ENCODE measurements around the gene C1orf210.

C1orf210 gene

GRCh38 chr1:43300378-43301094, 15.2 kb upstream of the C1orf210 start, which contains the start of gene TIE1:
TIE1 (plus strand) TSS chr1:43300982; CDS start chr1:43301072, 90 bp downstream.
- no peak for ATAC-seq
- TF ChIP-seq ZNF8 (CRISPR knock-in tag; IDR thresholded peaks at IDR 0.05) (no peak), ZFP3 (CRISPR knock-in tag; IDR thresholded peaks at IDR 0.05) (no peak), TCF4 (CRISPR knock-in tag; IDR thresholded peaks at IDR 0.05; ENCODE audit: borderline replicate concordance) (no peak), ARNTL (CRISPR knock-in tag; IDR thresholded peaks at IDR 0.05; ENCODE audit: borderline replicate concordance, low read depth) (no peak), PATZ1 (CRISPR knock-in tag; IDR thresholded peaks at IDR 0.05; ENCODE audit: borderline replicate concordance) (no peak), ZNF565 (CRISPR knock-in tag; conservative IDR thresholded peaks at IDR 0.05; ENCODE audit: low read depth) (no peak), ZNF70 (CRISPR knock-in tag; IDR thresholded peaks at IDR 0.05) (no peak), OSR1 (CRISPR knock-in tag; IDR thresholded peaks at IDR 0.05) (no peak), ESRRG (CRISPR knock-in tag; IDR thresholded peaks at IDR 0.05) (no peak), POU6F1 (CRISPR knock-in tag; IDR thresholded peaks at IDR 0.05; ENCODE audit: borderline replicate concordance, low read depth) (no peak), BACH2 (CRISPR knock-in tag; IDR thresholded peaks at IDR 0.05; ENCODE audit: borderline replicate concordance) (no peak), TSHZ2 (CRISPR knock-in tag; IDR thresholded peaks at IDR 0.05) (no peak), SNAI2 (CRISPR knock-in tag; IDR thresholded peaks at IDR 0.05) (no peak), ZFP30 (CRISPR knock-in tag; IDR thresholded peaks at IDR 0.05) (no peak), CSDC2 (CRISPR knock-in tag; IDR thresholded peaks at IDR 0.05) (no peak), GLIS3 (CRISPR knock-in tag; IDR thresholded peaks at IDR 0.05) (no peak), TOX (CRISPR knock-in tag; IDR thresholded peaks at IDR 0.05; ENCODE audit: borderline replicate concordance) (no peak), CSRNP3 (CRISPR knock-in tag; IDR thresholded peaks at IDR 0.05) (no peak), ISL1 (CRISPR knock-in tag; IDR thresholded peaks at IDR 0.05) (no peak)

GRCh38 chr1:43299101-43299500, 13.7 kb upstream of the C1orf210 start:
- TF ChIP-seq POU6F1 (CRISPR knock-in tag; IDR thresholded peaks at IDR 0.05; ENCODE audit: borderline replicate concordance, low read depth) = no peak
- no peak for TF ChIP-seq ISL1 (CRISPR knock-in tag; IDR thresholded peaks at IDR 0.05)
- TF ChIP-seq PATZ1 (CRISPR knock-in tag; IDR thresholded peaks at IDR 0.05; ENCODE audit: borderline replicate concordance) = no peak
- TF ChIP-seq ESRRG (CRISPR knock-in tag; IDR thresholded peaks at IDR 0.05) = no peak
- TF ChIP-seq ARNTL (CRISPR knock-in tag; IDR thresholded peaks at IDR 0.05; ENCODE audit: borderline replicate concordance, low read depth) = no peak
- TF ChIP-seq CSDC2 (CRISPR knock-in tag; IDR thresholded peaks at IDR 0.05) = no peak
- TF ChIP-seq TCF4 (CRISPR knock-in tag; IDR thresholded peaks at IDR 0.05; ENCODE audit: borderline replicate concordance) = no peak
- no peak for TF ChIP-seq PPARA (CRISPR knock-in tag; IDR thresholded peaks at IDR 0.05; ENCODE audit: borderline replicate concordance)
- no peak for TF ChIP-seq ZFP3 (CRISPR knock-in tag; IDR thresholded peaks at IDR 0.05)
- no peak for TF ChIP-seq GLIS3 (CRISPR knock-in tag; IDR thresholded peaks at IDR 0.05)
- TF ChIP-seq CSRNP3 (CRISPR knock-in tag; IDR thresholded peaks at IDR 0.05) = no peak
- no peak for TF ChIP-seq TOX (CRISPR knock-in tag; IDR thresholded peaks at IDR 0.05; ENCODE audit: borderline replicate concordance)
- TF ChIP-seq ZNF8 (CRISPR knock-in tag; IDR thresholded peaks at IDR 0.05) = no peak
- no peak for TF ChIP-seq BACH2 (CRISPR knock-in tag; IDR thresholded peaks at IDR 0.05; ENCODE audit: borderline replicate concordance)
- ATAC-seq = no peak
